Right renal pelvis (tissue), 4 donors: ENCODE results near the gene CYP26C1. TPM values are rescaled to one million over a fixed set of nuclear protein-coding genes. Genes with fewer than 3 reads are reported as not detected.

ENCODE experiments used
- DNase-seq, 4 donors: peaks; one replicate each; pipeline ENCODE4 v3.0.0-alpha.2; 2013; ENCODE audit warnings: low read depth in 4 of 4, low spot score in 3 of 4, missing footprints in 1 of 4
- polyA plus RNA-seq, 4 donors: library from polyadenylated mRNA; unstranded; fragments of 120-200 nt; gene quantifications; one replicate each; pipeline ENCODE4 v1.2.1, GENCODE V29; 2013; ENCODE audit not compliant: insufficient read length in 4 of 4

The CYP26C1 gene, protein sequence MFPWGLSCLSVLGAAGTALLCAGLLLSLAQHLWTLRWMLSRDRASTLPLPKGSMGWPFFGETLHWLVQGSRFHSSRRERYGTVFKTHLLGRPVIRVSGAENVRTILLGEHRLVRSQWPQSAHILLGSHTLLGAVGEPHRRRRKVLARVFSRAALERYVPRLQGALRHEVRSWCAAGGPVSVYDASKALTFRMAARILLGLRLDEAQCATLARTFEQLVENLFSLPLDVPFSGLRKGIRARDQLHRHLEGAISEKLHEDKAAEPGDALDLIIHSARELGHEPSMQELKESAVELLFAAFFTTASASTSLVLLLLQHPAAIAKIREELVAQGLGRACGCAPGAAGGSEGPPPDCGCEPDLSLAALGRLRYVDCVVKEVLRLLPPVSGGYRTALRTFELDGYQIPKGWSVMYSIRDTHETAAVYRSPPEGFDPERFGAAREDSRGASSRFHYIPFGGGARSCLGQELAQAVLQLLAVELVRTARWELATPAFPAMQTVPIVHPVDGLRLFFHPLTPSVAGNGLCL
- under 1 TPM in 3 of 4 donors, not detected in 1; 0.04 to 0.10 (median 0.05) TPM for polyA plus RNA-seq

DNA sequence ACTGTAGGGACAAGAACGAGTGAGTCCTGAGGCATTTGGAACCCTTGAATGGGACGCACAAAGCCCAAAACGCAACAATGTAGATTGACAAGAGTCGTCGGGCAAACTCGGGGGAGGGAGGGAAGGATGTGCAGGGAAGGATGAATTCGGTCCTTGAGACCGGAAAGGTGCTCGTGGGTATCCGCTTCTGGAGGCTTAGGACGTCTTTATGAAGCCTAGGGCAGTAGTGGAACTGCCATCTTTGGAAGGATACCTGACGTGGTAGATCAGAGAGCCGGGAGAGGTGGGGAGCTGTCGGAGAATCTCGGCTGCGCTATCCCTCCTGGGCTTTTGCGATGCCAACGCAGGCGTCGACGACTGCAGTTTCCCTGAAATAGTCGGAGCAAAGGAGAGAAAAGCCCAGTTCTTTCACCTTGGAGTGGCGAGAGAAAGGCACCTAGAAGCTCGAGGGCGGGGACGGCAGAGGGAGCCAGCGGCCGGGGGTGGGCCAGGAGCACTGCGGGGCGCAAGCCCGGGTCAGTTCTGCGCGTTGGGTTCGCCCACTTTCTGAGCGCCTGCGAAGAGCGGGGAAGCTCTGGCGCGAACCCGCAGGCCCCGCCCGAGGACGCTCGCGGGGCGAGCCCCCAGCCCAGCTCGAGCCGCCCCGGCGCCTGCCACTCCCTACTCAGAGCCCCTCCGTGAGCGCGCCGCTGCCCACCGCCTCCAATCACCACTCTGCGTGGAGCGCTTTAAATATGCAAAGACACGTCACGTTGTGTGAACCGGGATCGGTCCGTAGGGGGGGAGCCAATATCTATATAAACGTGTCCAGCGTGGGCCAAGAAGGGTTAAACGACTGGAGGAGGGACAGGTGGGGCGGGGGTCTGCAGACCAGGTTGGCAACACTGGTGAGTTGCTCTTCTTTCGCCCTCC is at the start of gene CYP26C1:
TSS of gene CYP26C1 (plus strand) at position 824 of the 912 bp plus-strand sequence. CDS start 466 bp downstream, outside the sequence.
- DNase-seq, result no peak

DNA sequence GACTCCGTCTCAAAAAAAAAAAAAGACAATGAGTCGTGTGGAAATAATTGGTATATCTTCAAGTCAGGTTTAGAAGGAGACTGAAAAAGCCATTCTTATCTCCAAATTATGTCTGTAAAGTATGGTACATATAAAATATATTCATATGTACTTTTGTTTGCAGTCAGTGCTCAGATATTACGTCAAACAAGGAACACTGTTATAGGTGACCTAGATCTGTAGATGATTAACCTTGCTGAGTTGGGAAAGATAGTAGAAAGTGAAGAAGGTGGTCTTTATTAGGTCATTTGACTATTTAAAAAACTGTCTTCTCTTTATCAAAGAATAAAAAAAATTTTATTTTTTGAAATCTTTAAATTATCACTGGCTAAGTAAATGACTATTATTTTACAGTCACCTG is 44.9 kb upstream of the CYP26C1 start:
- no peak for DNase-seq

DNA sequence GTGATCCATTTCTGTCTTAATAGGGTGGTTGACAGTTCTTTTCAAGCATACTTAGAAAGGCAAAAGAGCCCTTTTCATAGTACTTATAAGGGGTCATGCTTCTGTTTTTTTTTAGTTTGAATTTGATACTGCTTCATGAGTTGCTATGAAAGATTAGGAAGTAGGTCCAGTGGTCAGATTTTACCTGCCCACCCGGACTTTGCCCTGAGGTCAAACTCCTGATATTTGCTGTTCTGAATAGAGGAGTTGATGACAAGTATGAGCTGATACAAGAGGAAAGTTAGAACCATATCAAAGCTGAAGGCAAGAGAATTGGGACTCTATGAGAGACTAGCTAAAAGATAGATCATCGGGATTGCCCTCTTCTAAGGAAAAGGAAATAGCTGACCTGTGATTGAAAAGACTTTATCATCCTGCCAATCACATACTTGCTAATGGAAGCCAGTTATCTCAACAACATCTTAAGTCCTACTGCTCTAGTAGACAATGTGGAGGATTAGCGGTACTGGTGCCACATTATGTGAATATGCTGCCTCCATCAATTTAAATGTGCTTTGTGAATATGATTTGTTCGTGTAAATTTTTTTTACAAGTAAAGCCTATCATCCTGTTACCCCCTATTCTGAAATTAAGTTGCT is 37.5 kb upstream of the CYP26C1 start:
- no peak for DNase-seq

DNA sequence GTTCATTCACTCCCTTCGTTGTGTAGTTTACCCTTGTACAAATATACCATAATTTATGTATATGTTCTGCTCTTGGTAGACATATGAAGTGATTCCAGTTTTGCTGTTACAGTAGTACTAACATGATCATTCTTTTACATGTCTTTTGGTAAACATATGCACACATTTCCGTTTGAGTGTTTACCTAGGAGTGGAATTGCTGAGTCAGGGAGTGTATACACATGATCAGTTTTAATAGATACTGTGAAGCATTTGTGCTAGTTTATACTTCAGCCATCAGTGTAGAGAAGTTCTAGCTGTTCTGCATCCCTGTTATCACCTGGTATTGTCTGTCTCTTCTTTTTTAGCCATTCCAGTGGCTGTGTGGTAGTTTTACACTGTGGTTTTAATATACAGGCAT is 34.5 kb upstream of the CYP26C1 start:
- no peak for DNase-seq

DNA sequence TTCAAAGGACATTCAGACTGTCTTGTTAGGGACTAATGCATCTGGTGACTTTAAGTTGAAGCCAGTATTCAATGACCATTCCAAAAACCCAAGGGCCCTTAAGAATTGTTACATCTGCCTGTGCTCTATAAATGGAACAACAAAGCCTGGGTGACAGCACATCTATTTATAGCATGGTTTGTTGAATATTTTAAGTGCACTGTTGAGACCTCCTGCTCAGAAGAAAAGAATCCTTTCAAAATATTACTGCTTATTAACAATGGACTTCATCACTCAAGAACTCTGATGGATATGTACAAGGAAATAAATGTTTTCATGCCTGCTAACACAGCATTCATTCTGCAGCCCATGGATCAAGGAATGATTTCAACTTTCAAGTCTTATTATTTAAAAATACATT is 33.1 kb upstream of the CYP26C1 start:
- no peak for DNase-seq

DNA sequence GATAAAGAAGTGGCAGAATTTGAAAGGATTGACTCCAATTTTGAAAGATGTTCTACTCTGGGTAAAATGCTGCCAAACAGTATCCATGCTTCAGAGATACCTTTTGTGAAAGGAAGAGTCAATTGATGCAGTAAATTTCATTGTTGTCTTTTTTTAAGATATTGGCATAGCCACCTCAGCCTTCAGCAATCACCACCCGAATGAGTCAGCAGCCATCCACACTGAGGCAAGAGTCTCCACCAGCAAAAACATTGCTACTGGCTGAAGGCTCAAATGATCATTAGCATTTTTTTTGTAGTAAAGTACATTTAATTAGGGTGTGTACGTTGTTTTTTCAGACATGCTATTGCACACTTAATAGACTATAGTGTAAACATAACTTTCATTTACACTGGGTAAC is 31.7 kb upstream of the CYP26C1 start:
- DNase-seq, result no peak

DNA sequence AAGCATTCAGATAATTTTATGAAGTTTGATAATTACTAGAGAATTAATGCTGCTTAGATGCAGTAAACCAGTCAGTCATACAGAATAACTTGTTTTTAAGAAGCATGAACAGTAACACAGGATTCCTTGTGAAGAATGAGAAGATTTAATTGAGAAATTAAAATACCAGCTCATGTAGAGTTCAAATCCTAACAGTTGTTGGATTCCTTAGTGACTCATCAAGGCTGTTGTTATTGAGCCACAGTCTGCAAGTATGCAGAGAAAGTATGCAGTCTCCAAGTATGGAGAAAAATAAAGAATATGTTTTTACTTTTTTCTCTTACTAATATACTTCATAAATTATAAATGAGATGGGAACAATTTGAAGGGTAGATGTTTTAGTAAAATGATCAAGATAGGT is 30.2 kb upstream of the CYP26C1 start:
- no peak for DNase-seq

DNA sequence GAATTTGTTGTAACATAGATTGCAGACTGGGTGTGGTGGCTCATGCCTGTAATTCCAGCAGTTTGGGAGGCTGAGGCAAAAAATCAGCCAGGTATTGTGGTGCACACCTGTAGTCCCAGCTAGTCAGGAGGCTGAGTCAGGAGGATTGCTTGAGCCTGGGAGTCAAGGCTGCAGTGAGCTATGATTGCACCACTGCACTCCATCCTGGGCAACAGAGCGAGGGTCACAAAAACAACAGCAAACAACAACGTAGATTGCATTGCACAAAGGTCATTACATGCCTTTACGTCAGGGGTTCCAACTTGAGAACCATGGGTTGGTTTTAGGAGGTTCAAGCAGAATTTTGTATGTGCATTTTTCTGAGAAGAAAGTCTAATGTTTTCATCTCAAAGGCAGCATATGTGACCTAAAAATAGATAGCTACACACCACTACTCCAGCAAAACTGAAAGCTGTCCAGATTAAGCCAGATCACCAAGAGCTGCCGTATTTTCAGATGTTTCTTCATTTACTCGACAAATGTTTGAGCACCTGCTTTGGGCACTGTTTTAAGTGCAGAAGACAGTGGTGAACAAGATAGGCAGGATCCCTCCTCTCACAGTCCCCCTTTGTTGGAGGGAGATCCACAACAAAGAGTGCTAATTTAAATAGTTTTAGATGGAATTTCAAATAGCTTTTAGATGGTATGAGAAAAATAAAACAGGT is 28.3 kb upstream of the CYP26C1 start:
- no peak for DNase-seq

DNA sequence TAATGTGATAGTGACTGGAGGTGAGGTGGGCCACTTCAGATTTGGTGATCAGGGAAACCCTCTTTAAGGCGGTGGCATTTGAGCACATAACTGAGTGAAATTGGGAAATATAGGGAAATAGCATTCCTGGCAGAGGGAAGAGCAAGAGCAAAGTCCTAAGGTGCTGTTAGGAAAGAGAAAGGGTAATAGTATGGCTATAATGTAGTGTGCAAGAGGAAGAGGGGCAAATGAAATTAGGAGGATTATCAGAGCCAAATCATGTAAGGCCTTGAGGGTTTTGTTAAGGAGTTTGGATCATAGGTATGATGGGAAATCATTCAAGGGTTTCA is 27.8 kb upstream of the CYP26C1 start:
- DNase-seq, result no peak

DNA sequence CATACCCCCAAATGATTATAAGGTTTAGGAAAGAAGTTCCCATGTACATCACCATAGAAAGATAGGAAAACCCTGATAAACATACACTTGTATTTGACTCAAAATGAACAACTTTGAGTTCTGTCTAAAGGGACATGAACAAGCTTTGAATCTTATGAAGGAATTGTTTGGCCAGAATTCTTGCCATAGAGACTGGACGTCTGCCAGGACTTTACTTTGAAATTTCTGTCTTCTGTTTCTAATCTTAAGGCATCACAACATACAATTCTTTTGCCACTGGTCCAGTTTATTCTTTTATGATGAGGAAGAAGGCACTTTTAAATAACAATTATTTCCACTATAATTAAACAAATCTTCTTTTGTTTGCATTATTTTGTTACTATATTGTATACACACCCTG is 26.2 kb upstream of the CYP26C1 start:
- no peak for DNase-seq

DNA sequence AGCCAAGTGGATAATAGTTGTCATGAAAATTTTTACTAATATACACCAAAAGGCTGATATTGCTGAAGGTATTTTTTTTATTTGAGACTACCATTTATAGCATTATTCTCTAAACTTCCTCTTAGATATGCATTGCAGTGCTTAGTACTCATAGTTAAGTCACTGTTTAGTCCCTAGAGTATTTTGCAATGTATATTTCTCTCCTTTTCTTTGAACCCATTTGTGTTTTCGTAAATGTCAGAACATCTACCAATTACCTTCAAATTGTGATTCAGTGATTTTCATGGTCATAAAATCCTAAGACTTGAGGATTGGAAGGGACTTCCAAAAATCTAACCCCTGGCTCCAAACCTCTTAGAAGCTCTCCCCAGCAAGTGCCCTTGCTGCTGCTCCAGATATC is 21.5 kb upstream of the CYP26C1 start:
- no peak for DNase-seq

DNA sequence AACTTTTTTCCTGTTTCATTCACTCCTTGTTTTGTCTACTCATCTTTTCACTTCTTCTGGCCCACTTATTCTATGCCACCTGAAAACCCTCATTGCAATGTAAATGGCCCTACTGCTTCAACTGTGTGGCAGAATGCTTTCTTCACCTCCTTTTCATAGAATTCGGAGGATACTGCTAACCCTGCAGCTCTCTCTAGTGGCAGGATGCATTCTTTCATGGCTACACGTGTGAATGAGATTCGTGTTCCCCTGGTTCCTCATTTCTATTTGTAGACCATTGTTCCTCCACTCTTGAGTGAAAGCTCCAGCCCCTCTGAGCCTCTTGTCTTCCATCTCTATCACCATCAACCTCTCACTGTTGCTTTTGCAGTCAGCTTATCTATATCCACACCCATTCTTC is 20.9 kb upstream of the CYP26C1 start:
- DNase-seq, result no peak

DNA sequence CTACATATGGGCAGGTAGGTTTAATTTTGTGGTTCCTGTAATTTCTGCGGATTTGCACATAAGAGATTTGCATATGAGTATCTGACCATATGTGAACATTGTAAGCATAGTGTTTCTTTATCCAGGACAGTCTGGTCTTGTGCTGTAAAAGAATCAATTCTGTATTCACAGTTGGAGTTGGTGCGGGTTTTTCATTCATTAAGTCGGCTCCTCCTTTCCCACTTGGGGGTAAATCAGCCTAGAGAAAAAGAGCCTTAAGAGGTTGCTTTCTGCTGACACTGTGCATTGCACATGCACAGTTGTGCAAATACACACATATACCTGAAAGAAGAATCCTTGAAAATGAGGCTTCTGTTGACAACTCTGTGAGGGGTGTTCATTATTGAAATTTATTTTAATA is 6.1 kb upstream of the CYP26C1 start:
- DNase-seq, result no peak

DNA sequence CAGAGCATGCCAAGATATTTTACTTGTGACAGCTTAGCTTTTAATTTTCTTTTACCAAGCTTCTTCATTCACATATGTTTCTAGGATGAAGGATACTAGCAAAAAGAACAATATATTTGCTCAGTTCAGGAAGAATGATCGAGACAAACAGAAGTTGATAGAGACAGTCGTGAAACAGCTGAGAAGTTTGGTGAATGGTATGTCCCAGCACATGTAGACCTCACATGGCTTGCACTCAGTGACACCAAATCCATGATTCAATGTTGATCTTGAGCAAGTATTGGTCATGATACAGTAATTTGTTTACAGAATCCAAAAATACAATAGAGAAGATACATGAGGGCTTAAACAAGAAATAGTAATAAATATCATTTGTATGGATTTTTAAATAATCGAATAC is 2.5 kb upstream of the CYP26C1 start:
- no peak for DNase-seq

DNA sequence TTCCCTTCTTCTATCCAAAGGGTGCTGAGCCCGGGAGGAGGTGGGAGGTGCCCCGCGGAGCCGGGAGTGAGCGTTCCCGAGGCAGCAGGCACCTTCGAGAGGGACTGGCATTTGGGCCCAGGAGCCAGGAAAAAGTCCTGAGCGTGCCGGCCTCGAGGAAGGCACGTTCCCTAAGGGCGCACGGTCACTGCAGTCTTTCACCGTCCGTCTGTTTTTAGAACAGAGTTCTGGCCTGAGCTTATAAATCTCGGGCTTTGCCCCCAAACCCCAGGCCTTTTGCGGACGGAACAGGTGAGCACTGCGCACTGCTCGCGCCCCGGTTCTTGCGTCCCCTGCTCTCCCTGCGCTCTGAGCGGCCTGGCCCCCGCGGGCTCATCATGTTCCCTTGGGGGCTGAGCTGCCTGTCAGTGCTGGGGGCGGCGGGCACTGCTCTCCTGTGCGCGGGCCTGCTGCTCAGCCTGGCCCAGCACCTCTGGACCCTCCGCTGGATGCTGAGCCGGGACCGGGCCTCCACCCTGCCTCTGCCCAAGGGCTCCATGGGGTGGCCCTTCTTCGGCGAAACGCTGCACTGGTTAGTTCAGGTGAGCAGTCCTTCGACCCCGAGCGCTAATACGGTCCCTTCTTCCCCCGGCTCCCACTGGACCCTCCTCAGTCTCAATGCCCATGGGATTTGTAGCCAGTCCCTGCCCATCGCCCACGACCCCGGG is 442 bp downstream of the CYP26C1 start:
- DNase-seq, result no peak

DNA sequence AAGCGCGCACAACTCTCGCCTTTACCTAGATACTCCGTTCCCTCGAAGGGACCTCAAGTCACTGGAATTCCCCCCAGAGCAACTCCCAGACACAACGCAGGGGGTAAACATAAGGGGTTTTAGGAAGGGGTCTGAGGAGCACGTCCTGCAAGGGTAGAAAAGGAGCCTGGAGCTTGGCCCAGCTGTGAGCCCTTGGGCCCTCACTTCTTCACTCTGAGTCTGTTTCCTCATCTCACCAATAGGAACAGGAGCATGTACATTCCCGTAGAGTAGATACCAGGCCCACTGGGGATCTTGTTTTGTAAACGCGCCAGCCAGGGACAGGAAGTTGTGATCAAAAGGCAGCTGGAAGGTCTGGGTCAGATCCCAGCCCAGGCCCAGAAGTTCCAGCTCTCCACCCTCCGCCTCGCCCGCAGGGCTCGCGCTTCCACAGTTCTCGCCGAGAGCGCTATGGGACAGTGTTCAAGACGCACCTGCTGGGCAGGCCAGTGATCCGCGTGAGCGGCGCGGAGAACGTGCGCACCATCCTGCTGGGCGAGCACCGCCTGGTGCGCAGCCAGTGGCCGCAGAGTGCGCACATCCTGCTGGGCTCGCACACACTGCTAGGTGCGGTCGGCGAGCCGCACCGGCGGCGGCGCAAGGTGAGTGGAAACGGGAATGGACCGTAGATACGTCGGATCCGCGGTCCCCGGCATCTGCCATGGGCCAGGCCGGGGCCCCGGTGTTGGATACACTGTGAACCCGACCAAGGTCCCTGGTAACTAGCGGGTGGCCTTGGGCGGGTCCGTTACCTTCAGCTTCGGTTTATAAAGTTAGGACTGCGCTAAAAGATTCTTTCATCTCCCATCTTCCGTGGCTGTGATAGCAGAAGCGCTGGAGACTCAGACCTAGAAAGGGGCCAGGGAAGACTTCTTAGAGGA is 1.3 kb downstream of the CYP26C1 start:
- no peak for DNase-seq

DNA sequence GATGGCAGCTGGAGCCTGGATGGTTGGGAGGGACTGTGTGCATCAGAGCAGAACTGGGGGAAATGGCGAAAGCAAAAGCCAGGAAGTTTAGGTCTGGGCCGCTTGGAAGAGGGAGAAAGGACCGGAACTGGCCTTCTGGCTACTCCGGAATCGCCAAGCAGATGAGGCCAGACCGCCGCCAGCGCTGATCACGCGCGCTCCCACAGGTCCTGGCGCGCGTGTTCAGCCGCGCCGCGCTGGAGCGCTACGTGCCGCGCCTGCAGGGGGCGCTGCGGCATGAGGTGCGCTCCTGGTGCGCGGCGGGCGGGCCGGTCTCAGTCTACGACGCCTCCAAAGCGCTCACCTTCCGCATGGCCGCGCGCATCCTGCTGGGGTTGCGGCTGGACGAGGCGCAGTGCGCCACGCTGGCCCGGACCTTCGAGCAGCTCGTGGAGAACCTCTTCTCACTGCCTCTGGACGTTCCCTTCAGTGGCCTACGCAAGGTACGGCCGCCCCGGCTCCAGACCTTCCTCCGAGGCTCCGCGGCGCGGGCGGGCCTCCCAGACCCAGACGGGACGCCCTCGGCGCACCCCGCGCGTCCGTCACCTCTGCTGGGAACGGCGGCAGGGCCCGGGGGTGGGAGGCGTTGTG is 2.0 kb downstream of the CYP26C1 start:
- no peak for DNase-seq
